ENCODE data around the gene CEACAM1.

The CEACAM1 gene

GRCh38 chr19:42477117-42477516, 51.2 kb downstream of the CEACAM1 start:
- Histone ChIP-seq H3K18ac (ENCODE audit: low read depth in 1 of 2, low read length in 2 of 2) (no peak overlapping the region), H3K79me1 (replicated peaks; ENCODE audit: low read length, poor library complexity, severe bottlenecking) (no peaks in the 10 kb centered on the region), H2BK5ac (ENCODE audit: low read depth, low read length, poor library complexity, severe bottlenecking) (no peak overlapping the region), H3K27me3 (ENCODE audit: control insufficient read depth in 1 of 2, insufficient read depth in 1 of 2, low read length in 2 of 2) (peaks cover 0 to 45% of the 10 kb centered on the region in 2 experiments), H4K91ac (ENCODE audit: low read length) (no peak overlapping the region), H3K23ac (ENCODE audit: low read length in 2 of 2) (no peak overlapping the region), H2AK5ac (ENCODE audit: low read length, severe bottlenecking) (no peak overlapping the region), H3K4me1 (ENCODE audit: control insufficient read depth, insufficient read depth, low read depth, low read length) (no peaks in the 10 kb centered on the region), H3K4ac (ENCODE audit: low read depth in 1 of 2, low read length in 2 of 2) (no peak overlapping the region), H3K4me3 (ENCODE audit: insufficient read depth in 1 of 2, low read depth in 1 of 2, low read length in 2 of 2) (no peak overlapping the region), H3K9ac (ENCODE audit: low read length) (no peak overlapping the region), H3K14ac (ENCODE audit: low read length in 2 of 2) (no peak overlapping the region), H2BK120ac (ENCODE audit: low read depth, low read length) (no peak overlapping the region), H3K36me3 (ENCODE audit: control insufficient read depth in 1 of 2, insufficient read depth in 2 of 2, low read depth in 1 of 2, low read length in 2 of 2) (no peaks in the 10 kb centered on the region), H2AFZ (ENCODE audit: low read depth, low read length) (no peak overlapping the region), H3K27ac (ENCODE audit: low read length, poor library complexity, severe bottlenecking) (no peak overlapping the region), H3K9me3 (ENCODE audit: control insufficient read depth, low read length) (no peaks in the 10 kb centered on the region), H3K4me2 (ENCODE audit: low read length, poor library complexity, severe bottlenecking) (no peak overlapping the region), H2BK12ac (ENCODE audit: low read length in 2 of 2) (no peak overlapping the region), H4K8ac (ENCODE audit: low read length) (no peak overlapping the region), H2BK15ac (ENCODE audit: low read depth, poor library complexity, severe bottlenecking) (no peak overlapping the region)
- 100% methylated on average over 1 of the region's 2 CpGs for WGBS
- no peak for DNase-seq

- Histone ChIP-seq H3K9me3 (ENCODE audit: control insufficient read depth, low read length) (no peaks in the 10 kb centered on the region), H2BK120ac (ENCODE audit: low read depth, low read length) (no peak overlapping the region), H3K14ac (ENCODE audit: low read length in 2 of 2) (no peak overlapping the region), H3K27ac (ENCODE audit: low read length, poor library complexity, severe bottlenecking) (no peak overlapping the region), H3K23ac (ENCODE audit: low read length in 2 of 2) (no peak overlapping the region), H3K4ac (ENCODE audit: low read depth in 1 of 2, low read length in 2 of 2) (no peak overlapping the region), H3K27me3 (ENCODE audit: control insufficient read depth in 1 of 2, insufficient read depth in 1 of 2, low read length in 2 of 2) (peaks cover 7 to 62% of the 10 kb centered on the region in 2 experiments), H2BK5ac (ENCODE audit: low read depth, low read length, poor library complexity, severe bottlenecking) (no peak overlapping the region), H3K18ac (ENCODE audit: low read depth in 1 of 2, low read length in 2 of 2) (no peak overlapping the region), H2BK15ac (ENCODE audit: low read depth, poor library complexity, severe bottlenecking) (no peak overlapping the region), H3K36me3 (ENCODE audit: control insufficient read depth in 1 of 2, insufficient read depth in 2 of 2, low read depth in 1 of 2, low read length in 2 of 2) (no peaks in the 10 kb centered on the region), H3K4me2 (ENCODE audit: low read length, poor library complexity, severe bottlenecking) (no peak overlapping the region), H2AFZ (ENCODE audit: low read depth, low read length) (no peak overlapping the region), H3K4me3 (ENCODE audit: insufficient read depth in 1 of 2, low read depth in 1 of 2, low read length in 2 of 2) (no peak overlapping the region), H2AK5ac (ENCODE audit: low read length, severe bottlenecking) (no peak overlapping the region), H2BK12ac (ENCODE audit: low read length in 2 of 2) (no peak overlapping the region), H4K8ac (ENCODE audit: low read length) (no peak overlapping the region), H3K4me1 (ENCODE audit: control insufficient read depth, insufficient read depth, low read depth, low read length) (no peaks in the 10 kb centered on the region), H4K91ac (ENCODE audit: low read length) (no peak overlapping the region), H3K79me1 (replicated peaks; ENCODE audit: low read length, poor library complexity, severe bottlenecking) (no peaks in the 10 kb centered on the region), H3K9ac (ENCODE audit: low read length) (no peak overlapping the region)
- DNase-seq = no peak
- WGBS = 75% methylated on average over 1 of the region's 4 CpGs
Measured at GRCh38 chr19:42475366-42475765, 52.9 kb downstream of the CEACAM1 start.

- Histone ChIP-seq H2BK5ac (ENCODE audit: low read depth, low read length, poor library complexity, severe bottlenecking) (no peak overlapping the region), H3K4me3 (ENCODE audit: insufficient read depth in 1 of 2, low read depth in 1 of 2, low read length in 2 of 2) (no peak overlapping the region), H3K23ac (ENCODE audit: low read length in 2 of 2) (no peak overlapping the region), H2AFZ (ENCODE audit: low read depth, low read length) (no peak overlapping the region), H2AK5ac (ENCODE audit: low read length, severe bottlenecking) (no peak overlapping the region), H4K8ac (ENCODE audit: low read length) (no peak overlapping the region), H3K18ac (ENCODE audit: low read depth in 1 of 2, low read length in 2 of 2) (no peak overlapping the region), H2BK12ac (ENCODE audit: low read length in 2 of 2) (no peak overlapping the region), H3K9me3 (ENCODE audit: control insufficient read depth, low read length) (no peaks in the 10 kb centered on the region), H2BK120ac (ENCODE audit: low read depth, low read length) (no peak overlapping the region), H2BK15ac (ENCODE audit: low read depth, poor library complexity, severe bottlenecking) (no peak overlapping the region), H3K4ac (ENCODE audit: low read depth in 1 of 2, low read length in 2 of 2) (no peak overlapping the region), H3K9ac (ENCODE audit: low read length) (no peak overlapping the region), H3K14ac (ENCODE audit: low read length in 2 of 2) (no peak overlapping the region), H3K27me3 (ENCODE audit: control insufficient read depth in 1 of 2, insufficient read depth in 1 of 2, low read length in 2 of 2) (peaks cover 7 to 68% of the 10 kb centered on the region in 2 experiments), H4K91ac (ENCODE audit: low read length) (no peak overlapping the region), H3K79me1 (replicated peaks; ENCODE audit: low read length, poor library complexity, severe bottlenecking) (no peaks in the 10 kb centered on the region), H3K36me3 (ENCODE audit: control insufficient read depth in 1 of 2, insufficient read depth in 2 of 2, low read depth in 1 of 2, low read length in 2 of 2) (no peaks in the 10 kb centered on the region), H3K4me2 (ENCODE audit: low read length, poor library complexity, severe bottlenecking) (no peak overlapping the region), H3K27ac (ENCODE audit: low read length, poor library complexity, severe bottlenecking) (no peak overlapping the region), H3K4me1 (ENCODE audit: control insufficient read depth, insufficient read depth, low read depth, low read length) (no peaks in the 10 kb centered on the region)
- 41% methylated on average over 4 of the region's 4 CpGs for WGBS
- DNase-seq = no peak
Measured at GRCh38 chr19:42474743-42475142, 53.5 kb downstream of the CEACAM1 start.

- no peak overlapping the region for H2AK5ac ChIP-seq (ENCODE audit: low read length, severe bottlenecking)
Measured at GRCh38 chr19:42473686-42474085, 54.6 kb downstream of the CEACAM1 start.

More at GRCh38 chr19:42473686-42474085, 54.6 kb downstream of the CEACAM1 start:
- Histone ChIP-seq H3K27ac (ENCODE audit: low read length, poor library complexity, severe bottlenecking) (no peak overlapping the region), H3K4ac (ENCODE audit: low read depth in 1 of 2, low read length in 2 of 2) (no peak overlapping the region), H2BK120ac (ENCODE audit: low read depth, low read length) (no peak overlapping the region), H3K4me2 (ENCODE audit: low read length, poor library complexity, severe bottlenecking) (no peak overlapping the region), H3K36me3 (ENCODE audit: control insufficient read depth in 1 of 2, insufficient read depth in 2 of 2, low read depth in 1 of 2, low read length in 2 of 2) (no peaks in the 10 kb centered on the region), H2BK15ac (ENCODE audit: low read depth, poor library complexity, severe bottlenecking) (no peak overlapping the region), H3K27me3 (ENCODE audit: control insufficient read depth in 1 of 2, insufficient read depth in 1 of 2, low read length in 2 of 2) (peaks cover 7 to 71% of the 10 kb centered on the region in 2 experiments), H2BK12ac (ENCODE audit: low read length in 2 of 2) (no peak overlapping the region), H3K18ac (ENCODE audit: low read depth in 1 of 2, low read length in 2 of 2) (no peak overlapping the region), H3K23ac (ENCODE audit: low read length in 2 of 2) (no peak overlapping the region), H4K8ac (ENCODE audit: low read length) (no peak overlapping the region), H2BK5ac (ENCODE audit: low read depth, low read length, poor library complexity, severe bottlenecking) (no peak overlapping the region), H3K9me3 (ENCODE audit: control insufficient read depth, low read length) (no peaks in the 10 kb centered on the region), H3K4me1 (ENCODE audit: control insufficient read depth, insufficient read depth, low read depth, low read length) (no peaks in the 10 kb centered on the region), H3K14ac (ENCODE audit: low read length in 2 of 2) (no peak overlapping the region), H3K79me1 (replicated peaks; ENCODE audit: low read length, poor library complexity, severe bottlenecking) (no peaks in the 10 kb centered on the region), H3K4me3 (ENCODE audit: insufficient read depth in 1 of 2, low read depth in 1 of 2, low read length in 2 of 2) (no peak overlapping the region), H2AFZ (ENCODE audit: low read depth, low read length) (no peak overlapping the region), H3K9ac (ENCODE audit: low read length) (no peak overlapping the region), H4K91ac (ENCODE audit: low read length) (no peak overlapping the region)
- WGBS = 24% methylated on average over 6 of the region's 6 CpGs
- no peak for DNase-seq
